ENCODE data around the gene TBC1D14. TPM values are rescaled to one million over a fixed set of nuclear protein-coding genes. Genes with fewer than 3 reads are reported as not detected.

Gene TBC1D14
- total and polyA plus RNA-seq, 2 of the 8 experiments (the other 6 are each of a cell fraction or from before 2014, with no cell fraction given) = 45.6 to 48.2 TPM

DNA sequence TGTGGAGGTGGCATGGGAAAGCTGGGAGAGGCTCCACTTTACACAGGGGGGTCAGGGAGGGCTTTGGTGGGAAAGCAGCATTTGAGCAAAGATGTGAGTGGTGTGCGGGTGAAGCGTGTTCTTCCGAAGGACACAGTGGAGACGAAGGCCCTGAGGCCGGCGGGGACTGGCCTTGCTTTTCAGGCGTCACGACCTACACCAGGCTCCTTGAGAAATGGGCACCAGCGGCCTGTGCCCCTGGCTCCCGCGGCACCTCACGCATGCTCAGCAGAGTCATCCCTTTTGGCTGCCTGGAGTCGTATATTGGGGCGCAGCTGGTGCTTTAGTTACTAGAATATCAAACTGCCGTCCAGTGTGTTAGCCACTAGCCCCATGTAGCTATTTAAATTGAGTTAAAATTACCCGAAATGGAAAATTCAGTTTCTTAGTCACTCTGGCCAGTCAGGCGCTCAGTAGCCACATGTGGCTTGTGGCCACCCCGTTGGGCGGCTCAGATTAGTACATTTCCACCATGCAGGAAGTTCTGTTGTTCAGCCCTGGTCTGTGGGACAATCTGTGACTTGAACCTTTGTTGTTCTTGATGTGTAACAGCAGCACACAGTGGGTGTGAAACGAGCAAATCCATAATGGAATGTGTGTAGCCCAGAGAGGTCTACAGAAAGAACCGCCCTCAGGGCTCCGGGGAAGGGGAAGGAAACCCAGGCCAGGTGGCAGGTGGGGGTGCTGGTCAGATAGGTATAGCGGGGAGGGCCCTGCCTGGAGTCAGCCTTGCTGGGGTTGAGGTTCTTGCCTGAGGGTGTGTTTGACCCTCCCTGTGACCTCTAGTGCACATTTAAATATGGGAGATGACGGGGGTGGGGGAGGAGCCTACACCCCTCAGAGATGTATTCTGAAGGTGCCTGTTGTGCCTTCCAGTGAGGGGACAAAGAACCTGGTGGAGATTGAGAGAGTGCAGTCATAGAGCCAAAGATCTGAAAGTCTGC is 30.4 kb downstream of the TBC1D14 start (continued):
- TF ChIP-seq KDM1A (IDR thresholded peaks at IDR 0.05; ENCODE audit: borderline replicate concordance, low read length) (no peak), CTBP2 (IDR thresholded peaks at IDR 0.05; ENCODE audit: borderline replicate concordance, insufficient read depth, insufficient read length, low read length) (no peak), NANOG (IDR thresholded peaks at IDR 0.05; ENCODE audit: insufficient read depth, low read depth, low read length, poor library complexity, severe bottlenecking) (no peak), BACH1 (IDR thresholded peaks at IDR 0.05; ENCODE audit: low read length) (no peak), EGR1 (IDR thresholded peaks at IDR 0.05; ENCODE audit: borderline replicate concordance, low read depth, low read length) (no peak), JUN (IDR thresholded peaks at IDR 0.05; ENCODE audit: low read depth, low read length) (no peak)
